LHCN-M2 (cell line): ENCODE results near the gene CDR2. TPM values are rescaled to one million over a fixed set of nuclear protein-coding genes. Genes with fewer than 3 reads are reported as not detected.
"Not testable (repeated sequence)": the region's sequence is repeated elsewhere in the genome, so short reads cannot be mapped to it uniquely, and the experiment has no call there.

ENCODE experiments used
- DNase-seq: peaks from one replicate; pipeline ENCODE4 v3.0.0-alpha.2; 2012; ENCODE audit warnings: low read depth
- total RNA-seq: library from RNA; depleted of rRNA; stranded (reverse); fragments of >200 nt; gene quantifications from 2 replicates; pipeline ENCODE4 v1.2.3, GENCODE V29; 2014

Gene CDR2
- total RNA-seq, 1 experiment from 2014 or later: 24.2 TPM

DNA sequence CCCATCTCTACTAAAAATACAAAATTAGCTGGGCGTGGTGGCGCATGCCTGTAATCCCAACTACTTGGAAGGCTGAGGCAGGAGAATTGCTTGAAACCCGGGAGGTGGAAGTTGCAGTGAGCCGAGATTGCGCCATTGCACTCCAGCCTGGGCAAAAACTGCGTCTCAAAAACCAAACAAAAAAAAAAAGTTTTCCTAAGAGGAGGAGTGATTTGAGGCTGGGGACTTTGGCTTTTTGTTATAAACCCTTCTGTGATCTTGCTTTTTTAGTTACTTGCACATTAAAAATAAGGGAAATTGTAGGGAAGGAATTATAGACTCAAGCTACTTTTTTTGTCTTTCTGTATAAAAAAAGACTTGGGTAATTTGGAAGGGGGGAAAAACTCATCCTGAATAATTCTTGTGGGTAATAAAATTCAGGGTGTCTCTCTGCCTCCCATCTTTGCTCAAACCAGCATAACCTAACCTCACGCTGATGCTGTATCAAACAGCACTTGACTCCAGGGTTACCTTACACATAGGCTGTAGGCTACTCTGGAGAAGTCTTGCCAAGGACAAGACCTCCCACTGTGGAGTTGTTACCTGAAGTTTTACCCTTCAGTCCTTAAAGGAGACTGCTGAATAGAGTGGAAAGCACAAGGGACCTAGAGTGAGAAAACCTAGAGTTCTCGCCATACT is 1.7 kb upstream of the CDR2 start:
- DNase-seq: no peak

- DNase-seq: no peak
These were observed 921 bp upstream of the CDR2 start for GRCh38 chr16:22375117-22375962.

DNA sequence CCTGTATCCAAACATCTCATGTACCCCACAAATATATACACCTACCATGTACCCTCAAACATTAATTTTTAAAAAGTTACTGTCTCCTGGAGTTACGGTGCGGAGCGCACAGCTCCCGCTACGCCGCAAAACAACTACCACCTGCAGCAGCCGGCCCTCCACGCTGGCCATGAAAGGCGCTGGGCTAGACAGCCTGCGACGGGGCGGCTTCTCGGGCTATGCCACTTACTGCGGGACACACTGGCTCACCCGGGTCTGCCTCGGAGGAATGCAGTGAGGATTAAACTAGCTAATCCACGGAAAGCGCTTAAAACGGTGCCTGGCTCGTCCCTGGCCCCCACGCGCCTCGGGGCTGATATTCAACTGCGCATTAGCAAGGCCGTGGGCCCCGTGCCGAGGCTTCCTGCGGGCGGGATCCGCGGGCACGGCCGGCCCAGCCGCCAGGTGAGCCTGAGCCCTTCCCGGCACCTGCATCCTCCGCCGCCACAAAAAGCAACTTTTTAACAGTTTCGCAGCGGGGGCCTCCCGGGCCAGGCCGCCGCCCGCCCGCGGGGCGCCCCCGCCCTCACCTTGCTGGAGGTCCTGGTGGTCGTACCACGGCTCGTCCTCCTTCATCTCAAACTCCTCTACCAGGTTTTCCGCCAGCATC is 633 bp downstream of the CDR2 start:
- DNase-seq: no peak

DNA sequence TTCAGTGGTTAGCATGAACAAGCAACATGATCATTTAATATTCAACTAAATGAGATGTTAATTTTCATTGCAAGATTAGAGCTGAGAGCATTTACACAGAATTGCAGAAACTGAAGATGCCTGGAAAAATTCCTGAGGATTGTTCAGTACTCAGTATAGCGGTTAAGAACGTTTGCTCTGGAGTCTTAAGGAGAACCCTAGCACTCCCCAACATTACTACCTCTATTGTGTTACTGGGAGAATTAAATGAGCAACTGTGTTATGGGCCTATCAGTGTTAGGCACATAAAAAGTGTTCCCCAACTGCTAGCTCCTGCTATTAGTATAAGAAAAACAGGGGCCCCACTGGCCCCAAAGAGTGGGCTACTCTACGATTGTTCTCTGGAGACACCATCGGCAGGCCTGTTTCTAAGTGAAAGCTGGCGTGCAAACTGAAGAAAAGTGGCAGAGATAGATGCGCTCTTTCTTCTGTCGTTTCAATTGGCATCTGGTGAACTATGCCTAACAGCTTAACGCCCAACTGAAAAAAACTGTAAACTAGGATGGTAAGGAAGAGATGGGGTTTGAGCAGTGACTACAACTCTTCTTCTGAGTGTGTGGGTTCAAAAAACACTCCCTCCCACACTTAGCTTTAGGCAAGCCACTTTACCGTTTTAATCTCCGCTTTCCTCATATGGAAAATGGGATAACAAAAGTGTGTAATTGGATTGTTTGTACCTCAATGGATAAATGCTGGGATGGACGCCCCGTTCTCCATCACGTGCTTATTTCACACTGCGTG is 1.3 kb downstream of the CDR2 start:
- no peak for DNase-seq

DNA sequence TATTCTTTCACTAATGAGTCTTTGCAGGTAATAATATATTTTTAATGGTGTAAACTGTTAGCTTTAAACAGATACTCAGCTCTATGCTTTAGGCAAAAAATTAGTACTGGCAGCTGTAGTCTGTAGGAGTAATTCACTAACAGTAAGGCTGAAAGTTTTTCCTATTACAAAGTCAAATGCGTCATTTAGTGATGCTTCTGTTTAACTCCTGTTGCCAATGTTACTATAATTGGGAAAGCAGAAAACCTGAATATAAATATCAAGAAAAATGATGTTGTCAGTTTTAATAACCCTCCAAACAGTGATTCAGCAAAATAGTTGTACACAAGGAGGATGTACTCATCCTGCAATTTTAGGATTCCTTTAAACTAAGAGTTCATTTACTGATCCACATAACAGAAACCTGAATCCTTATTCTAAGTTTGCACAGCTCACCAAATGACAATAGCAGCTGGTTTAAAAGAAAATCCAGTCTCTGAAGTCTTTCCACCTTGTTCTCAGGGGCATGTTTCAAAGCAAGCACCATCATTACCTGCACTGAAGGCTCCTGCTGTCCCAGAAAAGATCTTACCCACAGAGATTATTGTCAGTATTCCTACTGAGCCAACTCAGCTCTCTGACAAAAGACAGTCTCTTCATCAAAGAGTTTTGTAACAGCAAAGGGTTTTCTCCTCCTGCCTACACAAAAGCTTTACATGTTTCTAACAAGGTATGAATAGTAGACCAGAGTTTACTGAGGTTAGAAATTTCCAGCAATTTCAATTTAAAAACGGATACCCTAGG is 4.2 kb downstream of the CDR2 start:
- peak; percentile 68 for DNase-seq

GRCh38 chr16:22369221-22369811 is 5.1 kb downstream of the CDR2 start:
- DNase-seq: peak; percentile 53

GRCh38 chr16:22368200-22368826 is 6.1 kb downstream of the CDR2 start:
- not testable (repeated sequence) for DNase-seq

- no peak for DNase-seq
These were observed 7.5 kb downstream of the CDR2 start for GRCh38 chr16:22366889-22367288.

DNA sequence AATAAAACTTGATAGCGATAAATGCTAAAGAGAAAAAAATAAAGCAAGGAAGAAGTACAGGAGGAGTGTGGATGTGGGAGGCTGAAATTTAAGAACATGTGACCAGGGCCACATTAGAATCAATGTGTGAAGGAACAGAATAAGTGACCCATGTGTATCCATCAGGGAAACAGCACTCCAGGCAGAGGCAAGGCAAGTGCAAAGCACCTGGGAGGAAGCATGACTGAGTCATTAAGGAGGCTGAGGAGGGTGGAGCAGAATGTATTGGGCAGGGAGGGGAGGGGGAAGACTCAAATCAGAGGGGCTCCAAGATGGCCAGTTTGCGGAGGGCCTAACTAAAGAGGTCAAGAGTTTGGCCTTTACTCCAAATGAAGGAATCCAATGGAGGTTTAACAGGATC is 8.0 kb downstream of the CDR2 start:
- DNase-seq: no peak

- DNase-seq: no peak
These were observed 10.2 kb downstream of the CDR2 start for GRCh38 chr16:22364241-22364640.

DNA sequence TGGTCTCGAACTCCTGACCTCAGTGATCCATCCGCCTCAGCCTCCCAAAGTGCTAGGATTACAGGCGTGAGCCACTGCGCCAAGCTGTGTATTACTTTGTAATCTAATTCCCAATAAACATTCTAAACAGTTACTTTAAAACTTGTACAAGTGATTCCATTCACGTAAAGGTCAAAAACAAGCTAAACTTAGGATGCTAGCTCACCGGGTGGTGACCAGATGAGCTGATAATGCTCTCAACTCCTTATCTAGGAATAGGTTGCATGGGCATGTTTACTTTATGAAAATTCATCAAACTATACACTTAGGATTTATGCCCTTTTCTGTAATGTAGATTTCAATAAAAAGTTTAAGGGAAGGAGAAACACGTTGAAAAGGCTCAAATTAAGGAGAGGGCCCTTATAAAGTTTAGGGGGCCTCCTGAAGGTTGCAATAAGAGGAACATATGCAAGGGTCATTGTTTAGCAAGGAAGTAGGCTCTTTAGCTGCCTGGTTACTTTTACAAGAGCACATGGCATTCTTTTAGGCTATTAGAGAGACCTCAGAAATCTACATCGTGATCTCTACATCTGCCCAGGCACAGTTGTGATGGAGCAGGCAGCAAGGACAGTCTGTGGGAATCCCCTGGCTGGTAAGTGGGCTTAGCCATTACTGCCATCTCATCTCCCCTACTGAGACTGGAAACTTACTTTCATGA is 13.3 kb downstream of the CDR2 start:
- DNase-seq: no peak

- no peak for DNase-seq
These were observed 14.7 kb downstream of the CDR2 start for GRCh38 chr16:22359679-22360078.

DNA sequence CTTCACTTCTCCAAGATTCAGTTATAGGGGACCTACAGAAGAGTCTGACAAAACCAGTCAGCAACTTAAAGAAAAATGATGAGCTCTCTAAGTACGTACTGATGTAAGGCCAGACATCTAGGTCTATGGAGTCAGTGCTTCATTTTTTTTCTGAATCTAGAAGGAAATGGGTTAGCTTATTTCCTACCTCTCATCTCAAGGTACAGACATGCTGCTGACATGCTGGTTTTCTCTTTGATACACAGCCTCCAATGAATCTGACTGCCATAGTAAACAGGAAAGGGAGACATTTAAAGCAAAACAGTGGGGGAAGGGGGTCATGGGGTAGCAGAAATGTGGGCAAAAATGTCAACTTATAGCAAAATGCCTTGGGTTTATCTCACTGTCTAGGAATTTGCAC is 16.4 kb downstream of the CDR2 start:
- no peak for DNase-seq

DNA sequence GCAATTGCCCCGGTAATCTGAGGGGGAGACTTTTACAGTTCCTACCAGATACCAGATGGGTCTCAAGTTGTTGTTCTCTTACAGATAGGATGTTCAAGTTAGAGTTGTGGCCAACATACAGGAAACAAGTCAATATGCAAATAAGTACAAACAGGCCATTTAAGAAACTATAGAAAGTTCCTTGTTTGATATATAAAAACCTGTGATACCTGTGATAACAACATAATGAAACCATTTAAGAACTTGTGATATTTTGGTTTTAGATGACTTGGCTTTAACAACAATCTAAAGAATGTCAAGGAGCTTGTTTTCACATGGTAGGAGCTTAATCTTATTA is 16.8 kb downstream of the CDR2 start:
- no peak for DNase-seq

- DNase-seq: no peak
These were observed 17.3 kb downstream of the CDR2 start for GRCh38 chr16:22356930-22357634.

GRCh38 chr16:22355487-22355908 is 18.9 kb downstream of the CDR2 start:
- DNase-seq: no peak

DNA sequence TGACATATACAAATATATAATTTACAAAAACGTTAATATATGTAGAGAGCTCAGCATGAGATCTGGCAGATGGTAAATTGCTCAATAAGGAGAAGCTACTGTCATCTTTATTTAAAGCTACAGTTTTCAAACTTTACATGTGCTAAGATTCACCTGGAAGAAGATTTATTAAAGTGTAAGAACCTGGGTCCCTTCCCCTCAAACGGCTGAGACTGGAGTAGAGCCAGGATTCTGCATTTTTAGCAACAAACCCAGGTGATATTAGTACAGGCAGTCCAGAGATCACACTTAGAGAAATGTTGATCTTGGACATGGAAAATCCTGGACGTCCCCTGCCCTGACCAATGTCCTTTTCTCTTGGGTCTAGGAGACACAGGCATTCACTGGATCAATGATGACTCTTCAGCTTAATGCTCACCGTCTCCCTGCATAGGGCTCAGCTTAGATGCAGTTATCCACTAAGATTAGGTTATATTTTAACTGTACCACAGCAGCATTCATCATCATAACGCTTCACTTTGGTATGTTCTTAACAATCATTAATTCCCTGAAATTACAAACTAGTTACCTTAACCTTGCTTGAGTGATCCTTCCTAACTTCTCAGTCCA is 20.4 kb downstream of the CDR2 start:
- DNase-seq: no peak

- peak; percentile 77 for DNase-seq
These were observed 21.1 kb downstream of the CDR2 start for GRCh38 chr16:22353191-22353919.
